H1 (cell line): Measurements from ENCODE around the gene LYRM7. TPM values are rescaled to one million over a fixed set of nuclear protein-coding genes. Genes with fewer than 3 reads are reported as not detected.

Experiments
- CTCF ChIA-PET: fragments of 300-600 bp; sonication (Branson Sonifier 250); formaldehyde crosslinking; loops from one replicate; lab custom pipeline; 2021; ENCODE audit not compliant: partially characterized antibody; lab: Charles Lee
- POLR2A ChIA-PET: fragments of 300-600 bp; sonication (Branson Sonifier 250); formaldehyde crosslinking; loops from one replicate; lab custom pipeline; 2021; ENCODE audit warnings: inconsistent platforms; ENCODE audit not compliant: partially characterized antibody; lab: Charles Lee
- DNase-seq, 2 experiments: peaks; one replicate each; pipeline versions ENCODE4 v3.0.0 to v3.0.0-alpha.2; 2010 to 2022; ENCODE audit warnings: low spot score in 2 of 2, low read depth in 1 of 2, mixed read lengths in 1 of 2
- FAIRE-seq: peaks from 2 replicates; lab custom pipeline; 2011; peaks lifted over from hg19 to GRCh38; lab: Jason Lieb, UNC
- H2AFZ ChIP-seq: 2 replicates; pipeline ENCODE4 v1.8.1; 2012; ENCODE audit warnings: low read length, inconsistent platforms
- H2AK5ac ChIP-seq: 2 replicates; pipeline ENCODE4 v1.6.1; 2013; ENCODE audit warnings: low read depth, low read length
- H2BK120ac ChIP-seq: replicated peaks from 2 replicates; pipeline ENCODE3; 2013; ENCODE audit warnings: low read depth, low read length, inconsistent platforms
- H2BK12ac ChIP-seq: 2 replicates; pipeline ENCODE4 v1.6.1; 2013; ENCODE audit warnings: low read depth, low read length
- H2BK15ac ChIP-seq: 2 replicates; pipeline ENCODE4 v1.6.1; 2013; ENCODE audit warnings: low read length
- H2BK20ac ChIP-seq: 2 replicates; pipeline ENCODE4 v1.6.1; 2013; ENCODE audit warnings: low read length
- H2BK5ac ChIP-seq: 2 replicates; pipeline ENCODE4 v1.6.1; 2013; ENCODE audit warnings: low read depth, low read length
- H3K14ac ChIP-seq: 2 replicates; pipeline ENCODE4 v1.6.1; 2013; ENCODE audit warnings: inconsistent platforms; ENCODE audit not compliant: insufficient read length
- H3K18ac ChIP-seq: 2 replicates; pipeline ENCODE4 v1.6.1; 2013; ENCODE audit warnings: low read length; ENCODE audit errors: extremely low read depth
- H3K23ac ChIP-seq: 2 replicates; pipeline ENCODE4 v1.6.1; 2013; ENCODE audit warnings: inconsistent platforms; ENCODE audit not compliant: insufficient read length
- H3K23me2 ChIP-seq: 2 replicates; pipeline ENCODE4 v1.6.1; 2013; ENCODE audit warnings: low read depth, low read length
- H3K27ac ChIP-seq: 2 replicates; pipeline ENCODE4 v1.6.1; 2011; ENCODE audit warnings: low read depth, low read length, inconsistent platforms
- H3K27me3 ChIP-seq, 4 experiments: replicated peaks in 1 of 4; 1 replicate in 1 of 4; 2 replicates in 3 of 4; pipeline versions ENCODE4 v1.6.1 to v1.8.1; 2011 to 2013; ENCODE audit warnings: low read length in 3 of 4, mild to moderate bottlenecking in 3 of 4, inconsistent platforms in 2 of 4, mixed read lengths in 2 of 4, moderate library complexity in 1 of 4; ENCODE audit not compliant: control insufficient read depth in 3 of 4, insufficient read depth in 3 of 4; ENCODE audit errors: extremely low read depth in 1 of 4
- H3K36me3 ChIP-seq, 4 experiments: 2 replicates each; pipeline versions ENCODE4 v1.6.1 to v1.8.1; 2011 to 2013; ENCODE audit warnings: mild to moderate bottlenecking in 4 of 4, low read length in 3 of 4, moderate library complexity in 2 of 4, control low read depth in 1 of 4, inconsistent platforms in 1 of 4; ENCODE audit not compliant: insufficient read depth in 4 of 4, control insufficient read depth in 2 of 4
- H3K4ac ChIP-seq: replicated peaks from 2 replicates; pipeline ENCODE3; 2013; ENCODE audit warnings: low read length, low read depth, mixed read lengths, inconsistent platforms; ENCODE audit not compliant: insufficient read length
- H3K4me1 ChIP-seq, 4 experiments: replicated peaks in 1 of 4; 1 replicate in 1 of 4; 2 replicates in 3 of 4; pipeline versions ENCODE4 v1.6.1 to v1.8.1; 2011 to 2013; ENCODE audit warnings: low read length in 3 of 4, inconsistent platforms in 2 of 4, mixed read lengths in 1 of 4; ENCODE audit not compliant: insufficient read depth in 4 of 4, control insufficient read depth in 3 of 4
- H3K4me2 ChIP-seq, 2 experiments: 2 replicates each; pipeline versions ENCODE4 v1.6.1 to v1.8.1; 2011 to 2013; ENCODE audit warnings: low read depth in 2 of 2, low read length in 2 of 2, control low read depth in 1 of 2, inconsistent platforms in 1 of 2, mild to moderate bottlenecking in 1 of 2; ENCODE audit not compliant: insufficient read depth in 1 of 2
- H3K4me3 ChIP-seq, 4 experiments: fragments of 200-600, 300-600 bp in 1 of 4; sonication (generic), shearing (Covaris generic), sonication (Bioruptor Twin) in 1 of 4; 2 replicates each; pipeline versions ENCODE4 v1.5.1 to v1.8.1; 2011 to 2016; ENCODE audit warnings: low read length in 4 of 4, low read depth in 3 of 4, control low read depth in 2 of 4, inconsistent platforms in 2 of 4, mild to moderate bottlenecking in 2 of 4, mixed read lengths in 1 of 4, moderate library complexity in 1 of 4; ENCODE audit not compliant: insufficient read depth in 2 of 4; ENCODE audit errors: extremely low read depth in 1 of 4
- H3K56ac ChIP-seq: replicated peaks from 2 replicates; pipeline ENCODE3; 2013; ENCODE audit warnings: low read depth, mild to moderate bottlenecking, mixed read lengths, low read length, inconsistent platforms; ENCODE audit not compliant: insufficient read length
- H3K79me1 ChIP-seq: 2 replicates; pipeline ENCODE4 v1.6.1; 2013; ENCODE audit warnings: low read depth, low read length, control low read depth
- H3K79me2 ChIP-seq, 2 experiments: 2 replicates each; pipeline versions ENCODE4 v1.6.1 to v1.8.1; 2012 to 2013; ENCODE audit warnings: low read length in 2 of 2, mild to moderate bottlenecking in 2 of 2, inconsistent platforms in 1 of 2; ENCODE audit not compliant: insufficient read depth in 2 of 2, control insufficient read depth in 1 of 2
- H3K9ac ChIP-seq, 4 experiments: replicated peaks in 1 of 4; 1 replicate in 1 of 4; 2 replicates in 3 of 4; pipeline versions ENCODE4 v1.6.1 to v1.8.1; 2011 to 2013; ENCODE audit warnings: low read depth in 3 of 4, low read length in 3 of 4, control low read depth in 2 of 4, mild to moderate bottlenecking in 2 of 4, moderate library complexity in 2 of 4, inconsistent platforms in 1 of 4; ENCODE audit errors: extremely low read depth in 1 of 4
- H3K9me3 ChIP-seq, 2 experiments: 2 replicates each; pipeline versions ENCODE4 v1.6.1 to v1.8.1; 2012 to 2013; ENCODE audit warnings: mild to moderate bottlenecking in 2 of 2, moderate library complexity in 2 of 2, control low read depth in 1 of 2, inconsistent platforms in 1 of 2, low read depth in 1 of 2, low read length in 1 of 2, mixed read lengths in 1 of 2; ENCODE audit not compliant: insufficient read depth in 2 of 2
- H4K20me1 ChIP-seq, 2 experiments: replicated peaks in 1 of 2; 2 replicates each; pipeline versions ENCODE3 to v1.8.1; 2011 to 2013; ENCODE audit warnings: inconsistent platforms in 2 of 2, low read length in 2 of 2, mild to moderate bottlenecking in 1 of 2; ENCODE audit not compliant: insufficient read depth in 2 of 2, control insufficient read depth in 1 of 2
- H4K5ac ChIP-seq: 2 replicates; pipeline ENCODE4 v1.6.1; 2013; ENCODE audit warnings: low read length, low read depth, mixed read lengths, inconsistent platforms; ENCODE audit not compliant: insufficient read length
- H4K8ac ChIP-seq: 2 replicates; pipeline ENCODE4 v1.8.0; 2013; ENCODE audit warnings: mild to moderate bottlenecking, moderate library complexity, low read length, inconsistent platforms; ENCODE audit not compliant: insufficient read depth; ENCODE audit errors: extremely low read depth
- H4K91ac ChIP-seq: replicated peaks from 2 replicates; pipeline ENCODE3; 2013; ENCODE audit warnings: low read length, mixed read lengths, inconsistent platforms; ENCODE audit not compliant: insufficient read length
- ASH2L ChIP-seq: fragments of 200-600, 300-600 bp; sonication (generic); IDR thresholded peaks from one replicate; pipeline ENCODE4 v1.7.1; 2017; ENCODE audit warnings: low read length
- CHD1 ChIP-seq: IDR thresholded peaks from 2 replicates; pipeline ENCODE4 v1.6.1; 2012; ENCODE audit warnings: low read depth, low read length, improper control_type of control experiment
- HDAC6 ChIP-seq: IDR thresholded peaks from one replicate; pipeline ENCODE4 v1.7.1; 2012; ENCODE audit warnings: low read depth, mild to moderate bottlenecking, inconsistent platforms, low read length, moderate library complexity
- RBBP5 ChIP-seq: IDR thresholded peaks from 2 replicates; pipeline ENCODE4 v1.7.1; 2012; ENCODE audit warnings: low read depth, mild to moderate bottlenecking, inconsistent platforms, low read length, moderate library complexity, borderline replicate concordance
- WGBS, 2 experiments: shearing (Covaris generic) in 1 of 2; methylation state at CpG; one replicate each; pipeline versions ENCODE4 v1.1.6 to v1.1.7; 2013 to 2015; ENCODE audit warnings: low lambda C conversion rate in 2 of 2, mixed read lengths in 2 of 2, inconsistent platforms in 1 of 2, low coverage in 1 of 2, missing lambda C conversion rate in 1 of 2; ENCODE audit not compliant: insufficient replicate concordance in 2 of 2, insufficient coverage in 1 of 2, insufficient read length in 1 of 2; ENCODE audit errors: extremely low coverage in 1 of 2, missing lambda C conversion rate in 1 of 2; 5-methylcytosine and 5-hydroxymethylcytosine counted together
- polyA plus RNA-seq, 7 experiments: library from polyadenylated mRNA; depleted of rRNA in 3 of 7; stranded (reverse) in 5 of 7; unstranded in 2 of 7; fragments of >200 nt in 5 of 7; fragments of 200-250 nt in 2 of 7; gene quantifications; 1 replicate in 5 of 7; 2 replicates in 1 of 7; 4 replicates in 1 of 7; pipeline versions ENCODE4 v1.2.1 to v1.2.3, GENCODE V29; 2011 to 2013; ENCODE audit warnings: missing spikeins in 2 of 7, mixed read lengths in 2 of 7
- total RNA-seq: library from RNA; stranded (reverse); fragmentation: NEBNext Ultra II Directional; extraction: Animal tissue kit (Norgen Biotek cat#: 25700); gene quantifications from 2 replicates; pipeline ENCODE4 v1.2.1, GENCODE V29; 2021

LYRM7 gene
- total and polyA plus RNA-seq, 2 of the 8 experiments (the other 6 are each of a cell fraction or from before 2014, with no cell fraction given): 1.9 to 12.6 TPM

DNA sequence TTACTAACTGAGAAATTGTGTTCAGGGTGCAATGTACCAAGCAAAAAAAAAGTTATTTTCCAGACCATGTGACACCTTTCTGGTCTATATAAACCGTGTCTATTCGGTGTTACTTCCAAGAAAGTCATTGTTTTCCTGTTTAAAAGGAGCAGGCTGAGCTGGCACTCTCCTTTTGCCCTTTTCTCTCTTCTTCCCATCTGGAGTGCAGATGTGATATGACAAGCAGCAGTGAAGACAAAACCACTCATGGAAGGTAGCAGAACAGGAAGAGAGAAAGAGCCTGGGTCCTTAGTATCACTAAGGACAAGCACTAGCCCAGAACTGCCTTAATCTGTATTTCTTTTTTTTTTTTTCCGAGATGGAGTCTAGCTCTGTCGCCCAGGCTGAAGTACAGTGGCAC is 25.6 kb downstream of the LYRM7 start:
- Histone ChIP-seq H2BK120ac (no peak overlapping the region), H3K9ac (no peak overlapping the region), H3K4me2 (no peak overlapping the region), H3K4ac (no peak overlapping the region), H4K91ac (no peak overlapping the region), H2BK5ac (no peak overlapping the region), H3K27me3 (no peaks in the 10 kb centered on the region), H3K79me2 (no peaks in the 10 kb centered on the region), H3K56ac (no peak overlapping the region), H3K23ac (no peak overlapping the region), H3K27ac (no peak overlapping the region), H2AK5ac (no peak overlapping the region), H3K9me3 (no peaks in the 10 kb centered on the region), H2BK20ac (no peak overlapping the region), H3K4me3 (no peak overlapping the region), H4K5ac (no peak overlapping the region), H3K79me1 (no peaks in the 10 kb centered on the region), H3K36me3 (no peaks in the 10 kb centered on the region), H4K8ac (no peak overlapping the region), H2BK12ac (no peak overlapping the region), H3K18ac (no peak overlapping the region), H3K23me2 (no peaks in the 10 kb centered on the region), H2AFZ (no peak overlapping the region), H2BK15ac (no peak overlapping the region), H3K4me1 (no peaks in the 10 kb centered on the region), H3K14ac (no peak overlapping the region), H4K20me1 (no peaks in the 10 kb centered on the region)
- DNase-seq (no peak), FAIRE-seq (no peak)
- ChIA-PET POLR2A (no interaction called here), CTCF (interaction anchor here (1.5 kb wide), 1 partner anchor 19 kb away, joined by 6 read pairs; no protein-coding TSS in a partner anchor)
- 90% methylated on average over 3 of the region's 4 CpGs; no CpG with 5 or more reads in 1 of the 2 experiments for WGBS, 2 experiments
- TF ChIP-seq ASH2L (no peak), CHD1 (no peak), RBBP5 (no peak), HDAC6 (no peak)
